ENCODE data around the gene ZBTB4.

GRCh38 chr17:7411427-7411750, 68.0 kb downstream of the ZBTB4 start:
- TF ChIP-seq, protein P1, sequence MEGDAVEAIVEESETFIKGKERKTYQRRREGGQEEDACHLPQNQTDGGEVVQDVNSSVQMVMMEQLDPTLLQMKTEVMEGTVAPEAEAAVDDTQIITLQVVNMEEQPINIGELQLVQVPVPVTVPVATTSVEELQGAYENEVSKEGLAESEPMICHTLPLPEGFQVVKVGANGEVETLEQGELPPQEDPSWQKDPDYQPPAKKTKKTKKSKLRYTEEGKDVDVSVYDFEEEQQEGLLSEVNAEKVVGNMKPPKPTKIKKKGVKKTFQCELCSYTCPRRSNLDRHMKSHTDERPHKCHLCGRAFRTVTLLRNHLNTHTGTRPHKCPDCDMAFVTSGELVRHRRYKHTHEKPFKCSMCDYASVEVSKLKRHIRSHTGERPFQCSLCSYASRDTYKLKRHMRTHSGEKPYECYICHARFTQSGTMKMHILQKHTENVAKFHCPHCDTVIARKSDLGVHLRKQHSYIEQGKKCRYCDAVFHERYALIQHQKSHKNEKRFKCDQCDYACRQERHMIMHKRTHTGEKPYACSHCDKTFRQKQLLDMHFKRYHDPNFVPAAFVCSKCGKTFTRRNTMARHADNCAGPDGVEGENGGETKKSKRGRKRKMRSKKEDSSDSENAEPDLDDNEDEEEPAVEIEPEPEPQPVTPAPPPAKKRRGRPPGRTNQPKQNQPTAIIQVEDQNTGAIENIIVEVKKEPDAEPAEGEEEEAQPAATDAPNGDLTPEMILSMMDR (IDR thresholded peaks at IDR 0.05; ENCODE audit: insufficient read depth, low read length, poor library complexity, severe bottlenecking), result no peak
- no peak for TF ChIP-seq EZH2phosphoT487 (conservative IDR thresholded peaks at IDR 0.05; ENCODE audit: low read length)

All from SU-DHL-6 (cell line).